Adrenal gland (tissue), 5 donors: ENCODE data around the gene IQCE.

Source experiments
- CTCF ChIP-seq, 6 experiments: fragments of 450-650 bp in 4 of 6; fragments of 200-600 bp in 2 of 6; sonication (generic) in 1 of 6; IDR thresholded peaks; 1 replicate in 5 of 6; 2 replicates in 1 of 6; pipeline versions ENCODE4 v1.5.1 to v1.8.0; 2016 to 2021; ENCODE audit warnings: antibody characterized with exemption in 6 of 6, mild to moderate bottlenecking in 2 of 6, moderate library complexity in 1 of 6
- POLR2A ChIP-seq, 2 donors: fragments of 450-650 bp; IDR thresholded peaks; one replicate each; pipeline ENCODE4 v1.6.1; 2017; ENCODE audit warnings: antibody characterized with exemption in 2 of 2, mild to moderate bottlenecking in 2 of 2, moderate library complexity in 1 of 2
- donor health status: DM: no; HTN: no; CAD: no.

DNA sequence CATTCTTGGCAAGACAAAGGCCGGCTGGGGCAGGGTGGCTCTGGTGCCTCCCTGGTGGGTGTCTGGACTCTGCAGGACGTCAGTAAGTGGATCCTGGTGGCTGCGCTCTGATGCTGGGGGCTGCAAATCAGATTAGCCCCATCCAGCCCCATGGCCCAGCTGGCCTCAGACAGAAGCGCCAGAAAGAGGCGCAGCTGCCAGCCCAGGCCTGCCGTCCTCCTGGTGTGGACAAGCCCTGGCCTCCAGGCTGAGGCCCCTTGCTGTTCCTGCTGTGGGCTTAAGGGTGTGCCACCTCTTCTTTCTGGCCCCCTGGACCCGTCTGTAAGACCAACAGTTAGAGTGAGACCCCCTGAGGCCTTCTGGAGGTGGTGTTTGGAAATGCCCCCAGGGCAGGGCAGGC, 45.1 kb upstream of the IQCE start:
- no peak for TF ChIP-seq CTCF (IDR thresholded peaks at IDR 0.05)
- TF ChIP-seq POLR2A (IDR thresholded peaks at IDR 0.05) = no peak
